SK-N-SH treated with all-trans-retinoic acid at 6 μM for 48 hours (cell line): Measurements from ENCODE around the gene ZYG11A.

Experiments used
- ARNTL ChIP-seq: fragments of 450-650 bp; formaldehyde crosslinking; IDR thresholded peaks from 2 replicates; pipeline ENCODE4 v1.5.0; 2020; ENCODE audit warnings: low read depth, mild to moderate bottlenecking, moderate library complexity, borderline replicate concordance
- BACH2 ChIP-seq: fragments of 250-450 bp; sonication (Bioruptor Pico); IDR thresholded peaks from 2 replicates; pipeline ENCODE4 v1.9.0; 2021; ENCODE audit warnings: mild to moderate bottlenecking, borderline replicate concordance
- OSR1 ChIP-seq: fragments of 250-450 bp; sonication (Bioruptor Pico); IDR thresholded peaks from 2 replicates; pipeline ENCODE4 v1.8.0; 2022; ENCODE audit warnings: moderate library complexity, mild to moderate bottlenecking, inconsistent platforms
- SNAI2 ChIP-seq: fragments of 250-450 bp; sonication (Bioruptor Pico); IDR thresholded peaks from 2 replicates; pipeline ENCODE4 v1.5.0; 2020; ENCODE audit warnings: mild to moderate bottlenecking, moderate library complexity
- TOX ChIP-seq: fragments of 250-450 bp; sonication (Bioruptor Pico); IDR thresholded peaks from 2 replicates; pipeline ENCODE4 v1.8.0; 2021; ENCODE audit warnings: mild to moderate bottlenecking, moderate library complexity, borderline replicate concordance
- ZFP3 ChIP-seq: fragments of 250-450 bp; sonication (Bioruptor Pico); IDR thresholded peaks from 2 replicates; pipeline ENCODE4 v1.5.0; 2020; ENCODE audit warnings: mild to moderate bottlenecking, moderate library complexity
- ZFP30 ChIP-seq: fragments of 450-650 bp; formaldehyde crosslinking; IDR thresholded peaks from 2 replicates; pipeline ENCODE4 v1.5.0; 2022; ENCODE audit warnings: mild to moderate bottlenecking, moderate library complexity
- ZNF70 ChIP-seq: fragments of 450-650 bp; formaldehyde crosslinking; IDR thresholded peaks from 2 replicates; pipeline ENCODE4 v1.5.0; 2020; ENCODE audit warnings: mild to moderate bottlenecking, moderate library complexity
- ZNF8 ChIP-seq: fragments of 450-650 bp; formaldehyde crosslinking; IDR thresholded peaks from 2 replicates; pipeline ENCODE4 v1.5.0; 2020; ENCODE audit warnings: mild to moderate bottlenecking, moderate library complexity
- TF ChIP-seq, protein P1 (sequence below): fragments of 250-450 bp; sonication (Bioruptor Pico); IDR thresholded peaks from 2 replicates; pipeline ENCODE4 v1.8.0; 2020; ENCODE audit warnings: mild to moderate bottlenecking, moderate library complexity, borderline replicate concordance
- TF ChIP-seq, protein P2 (sequence below): fragments of 250-450 bp; sonication (Bioruptor Pico); IDR thresholded peaks from 2 replicates; pipeline ENCODE4 v1.8.0; 2021; ENCODE audit warnings: low read depth, mild to moderate bottlenecking, moderate library complexity, borderline replicate concordance

DNA sequence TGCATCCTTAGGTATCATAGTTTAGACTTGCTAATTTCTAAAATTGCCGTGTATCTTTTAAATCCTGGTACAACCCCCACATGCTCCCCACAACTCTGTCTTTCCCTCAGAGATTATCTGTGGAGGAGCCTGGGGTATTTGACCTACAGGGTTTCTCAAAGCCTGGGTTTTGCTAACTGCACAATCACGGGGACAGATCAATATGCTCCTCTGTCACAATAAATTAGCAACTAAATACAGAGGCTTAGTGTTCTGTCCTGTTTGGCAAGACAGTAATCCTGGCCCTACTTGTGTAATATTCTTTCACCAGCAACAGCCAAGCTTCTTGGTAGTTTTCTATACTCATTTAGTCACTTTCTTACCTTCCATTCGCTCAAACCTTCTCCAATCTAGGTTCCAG lies 70.5 kb downstream of the ZYG11A start:
- TF ChIP-seq, protein P1, sequence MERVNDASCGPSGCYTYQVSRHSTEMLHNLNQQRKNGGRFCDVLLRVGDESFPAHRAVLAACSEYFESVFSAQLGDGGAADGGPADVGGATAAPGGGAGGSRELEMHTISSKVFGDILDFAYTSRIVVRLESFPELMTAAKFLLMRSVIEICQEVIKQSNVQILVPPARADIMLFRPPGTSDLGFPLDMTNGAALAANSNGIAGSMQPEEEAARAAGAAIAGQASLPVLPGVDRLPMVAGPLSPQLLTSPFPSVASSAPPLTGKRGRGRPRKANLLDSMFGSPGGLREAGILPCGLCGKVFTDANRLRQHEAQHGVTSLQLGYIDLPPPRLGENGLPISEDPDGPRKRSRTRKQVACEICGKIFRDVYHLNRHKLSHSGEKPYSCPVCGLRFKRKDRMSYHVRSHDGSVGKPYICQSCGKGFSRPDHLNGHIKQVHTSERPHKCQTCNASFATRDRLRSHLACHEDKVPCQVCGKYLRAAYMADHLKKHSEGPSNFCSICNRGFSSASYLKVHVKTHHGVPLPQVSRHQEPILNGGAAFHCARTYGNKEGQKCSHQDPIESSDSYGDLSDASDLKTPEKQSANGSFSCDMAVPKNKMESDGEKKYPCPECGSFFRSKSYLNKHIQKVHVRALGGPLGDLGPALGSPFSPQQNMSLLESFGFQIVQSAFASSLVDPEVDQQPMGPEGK = no peak
- no peak for TF ChIP-seq SNAI2
- TF ChIP-seq BACH2 (CRISPR knock-in tag) = no peak
- TF ChIP-seq OSR1 (CRISPR knock-in tag) = no peak
- no peak for TF ChIP-seq ZFP30 (CRISPR knock-in tag)
- TF ChIP-seq, protein P2, sequence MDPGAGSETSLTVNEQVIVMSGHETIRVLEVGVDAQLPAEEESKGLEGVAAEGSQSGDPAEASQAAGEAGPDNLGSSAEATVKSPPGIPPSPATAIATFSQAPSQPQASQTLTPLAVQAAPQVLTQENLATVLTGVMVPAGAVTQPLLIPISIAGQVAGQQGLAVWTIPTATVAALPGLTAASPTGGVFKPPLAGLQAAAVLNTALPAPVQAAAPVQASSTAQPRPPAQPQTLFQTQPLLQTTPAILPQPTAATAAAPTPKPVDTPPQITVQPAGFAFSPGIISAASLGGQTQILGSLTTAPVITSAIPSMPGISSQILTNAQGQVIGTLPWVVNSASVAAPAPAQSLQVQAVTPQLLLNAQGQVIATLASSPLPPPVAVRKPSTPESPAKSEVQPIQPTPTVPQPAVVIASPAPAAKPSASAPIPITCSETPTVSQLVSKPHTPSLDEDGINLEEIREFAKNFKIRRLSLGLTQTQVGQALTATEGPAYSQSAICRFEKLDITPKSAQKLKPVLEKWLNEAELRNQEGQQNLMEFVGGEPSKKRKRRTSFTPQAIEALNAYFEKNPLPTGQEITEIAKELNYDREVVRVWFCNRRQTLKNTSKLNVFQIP (CRISPR knock-in tag) = no peak
- no peak for TF ChIP-seq ARNTL (CRISPR knock-in tag)
- TF ChIP-seq ZFP3 (CRISPR knock-in tag) = no peak
- TF ChIP-seq ZNF70 (CRISPR knock-in tag) = no peak
- no peak for TF ChIP-seq TOX
- TF ChIP-seq ZNF8 (CRISPR knock-in tag) = no peak
